IPS-18c (cell line): Measurements from ENCODE around the gene RHBDL2.
"Not testable (repeated sequence)": the region's sequence is repeated elsewhere in the genome, so short reads cannot be mapped to it uniquely, and the experiment has no call there.

Source experiments
- H3K4me3 ChIP-seq: 2 replicates; pipeline ENCODE4 v1.7.0; 2013; ENCODE audit warnings: low read depth, mild to moderate bottlenecking, low read length, moderate library complexity; ENCODE audit not compliant: insufficient read depth
- H3K9me3 ChIP-seq: one replicate; pipeline ENCODE4 v1.6.1; 2013; ENCODE audit warnings: mild to moderate bottlenecking, low read length, moderate library complexity; ENCODE audit not compliant: control insufficient read depth, insufficient read depth

RHBDL2 gene, protein sequence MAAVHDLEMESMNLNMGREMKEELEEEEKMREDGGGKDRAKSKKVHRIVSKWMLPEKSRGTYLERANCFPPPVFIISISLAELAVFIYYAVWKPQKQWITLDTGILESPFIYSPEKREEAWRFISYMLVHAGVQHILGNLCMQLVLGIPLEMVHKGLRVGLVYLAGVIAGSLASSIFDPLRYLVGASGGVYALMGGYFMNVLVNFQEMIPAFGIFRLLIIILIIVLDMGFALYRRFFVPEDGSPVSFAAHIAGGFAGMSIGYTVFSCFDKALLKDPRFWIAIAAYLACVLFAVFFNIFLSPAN

GRCh38 chr1:38941527-38942019, at the start of gene RHBDL2:
RHBDL2 (minus strand) TSS chr1:38941830; CDS start chr1:38919212, 22,618 bp downstream.
- Histone ChIP-seq H3K9me3 (no peaks in the 10 kb centered on the region), H3K4me3 (no peak within 1 kb of the TSS)

DNA sequence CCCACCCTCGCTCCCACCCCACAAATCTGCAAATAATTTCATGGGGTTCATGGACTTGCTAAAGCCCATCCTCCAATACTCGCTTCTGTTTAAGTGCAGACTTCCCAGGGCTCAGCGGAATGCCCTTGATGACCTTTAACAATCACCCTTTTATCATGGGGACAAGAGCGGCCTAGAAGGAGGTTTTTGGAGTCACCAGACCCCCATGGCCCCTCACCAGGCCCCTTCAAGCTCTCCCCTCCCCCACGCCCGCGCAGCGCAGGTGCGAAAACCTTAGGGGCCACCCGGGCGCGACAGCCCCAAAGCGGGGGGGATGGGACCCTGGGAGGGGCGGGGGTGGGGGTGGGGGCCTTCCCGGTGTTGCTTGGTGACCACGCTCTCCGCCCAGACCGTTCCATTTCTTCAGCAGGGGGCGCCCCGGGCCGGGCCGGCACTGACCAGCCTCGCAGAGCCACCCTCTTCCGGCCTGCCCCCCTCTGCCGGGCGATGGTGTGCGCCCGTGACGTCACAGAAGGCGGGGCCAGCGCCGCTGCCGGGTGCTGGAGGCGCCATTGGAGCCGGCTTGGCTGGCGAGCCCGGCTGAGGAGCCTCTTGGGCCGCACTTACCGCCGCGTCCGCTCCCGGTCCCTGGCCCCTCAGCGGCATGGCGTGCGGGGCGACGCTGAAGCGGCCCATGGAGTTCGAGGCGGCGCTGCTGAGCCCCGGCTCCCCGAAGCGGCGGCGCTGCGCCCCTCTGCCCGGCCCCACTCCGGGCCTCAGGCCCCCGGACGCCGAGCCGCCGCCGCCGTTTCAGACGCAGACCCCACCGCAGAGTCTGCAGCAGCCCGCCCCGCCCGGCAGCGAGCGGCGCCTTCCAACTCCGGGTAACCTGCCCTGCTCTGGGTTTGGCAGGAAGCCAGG, 49.4 kb upstream of the RHBDL2 start, which contains the start of gene AKIRIN1:
TSS of gene AKIRIN1 (plus strand) at position 539 of the 900 bp plus-strand sequence. CDS start at position 644, 105 bp downstream.
- H3K9me3 ChIP-seq = no peaks in the 10 kb centered on the region
- peak within 1 kb of the TSS; percentile 74 for H3K4me3 ChIP-seq

GRCh38 chr1:38990386-38990737, 48.7 kb upstream of the RHBDL2 start:
- Histone ChIP-seq H3K4me3 (peak overlapping the region; percentile 25; the same call in 1 of the 2 replicates), H3K9me3 (no peaks in the 10 kb centered on the region)

GRCh38 chr1:38989979-38990378, 48.3 kb upstream of the RHBDL2 start:
- Histone ChIP-seq H3K4me3 (no peak overlapping the region), H3K9me3 (no peaks in the 10 kb centered on the region)

- not testable (repeated sequence) for H3K9me3 ChIP-seq, H3K4me3 ChIP-seq
Observed at GRCh38 chr1:38979380-38979779, 37.8 kb upstream of the RHBDL2 start.

DNA sequence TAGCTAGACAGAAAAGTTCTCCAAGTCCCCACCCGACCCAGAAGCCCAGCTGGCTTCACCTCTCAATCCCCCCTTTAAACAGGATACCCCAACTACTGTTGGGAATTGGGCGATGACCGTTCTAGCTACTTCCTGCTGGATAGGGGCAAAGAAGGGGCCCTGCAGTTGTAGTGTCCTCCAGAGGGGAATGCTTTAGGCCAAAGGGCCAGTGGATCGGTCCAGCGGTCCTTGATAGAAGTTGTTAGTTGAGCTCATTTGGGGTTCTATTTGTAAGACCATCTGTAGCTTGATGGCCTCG, 36.6 kb upstream of the RHBDL2 start:
- H3K4me3 ChIP-seq, H3K9me3 ChIP-seq: not testable (repeated sequence)

GRCh38 chr1:38977399-38978244, 36.0 kb upstream of the RHBDL2 start:
- not testable (repeated sequence) for H3K4me3 ChIP-seq, H3K9me3 ChIP-seq

DNA sequence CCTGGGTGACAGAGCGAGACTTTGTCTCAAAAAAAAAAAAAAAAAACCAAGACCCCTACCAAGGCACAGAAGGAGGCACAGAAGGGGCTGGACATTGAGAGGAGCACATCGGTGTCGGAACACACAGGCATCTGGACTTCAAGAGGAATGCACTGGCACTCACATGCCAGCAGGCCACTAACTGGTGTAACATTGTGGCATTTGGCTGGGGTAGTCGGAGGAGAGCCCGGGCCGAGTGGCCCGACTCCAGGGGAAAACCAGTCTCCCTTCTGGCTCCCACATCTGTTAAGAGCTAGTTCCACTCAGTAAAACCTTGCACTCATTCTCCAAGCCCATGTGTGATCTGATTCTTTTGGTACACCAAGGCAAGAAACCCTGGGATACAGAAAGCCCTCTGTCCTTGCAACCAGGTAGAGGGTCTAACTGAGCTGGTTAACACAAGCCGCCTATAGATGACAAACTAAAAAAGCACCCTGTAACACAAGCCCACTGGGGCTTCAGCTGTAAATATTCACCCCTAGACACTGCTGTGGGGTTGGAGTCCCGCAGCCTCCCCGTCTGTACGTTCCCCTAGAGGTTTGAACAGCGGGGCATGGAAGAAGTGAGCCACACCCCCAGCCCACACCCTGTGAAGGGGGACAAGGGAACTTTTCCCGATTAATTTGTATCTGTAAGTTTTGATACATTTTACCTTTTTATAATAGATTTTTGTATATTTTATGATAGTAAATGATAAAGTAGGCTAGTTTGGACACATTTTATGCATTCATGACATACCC, 32.2 kb upstream of the RHBDL2 start:
- H3K4me3 ChIP-seq = no peak overlapping the region
- H3K9me3 ChIP-seq = peaks cover 2% of the 10 kb centered on the region

DNA sequence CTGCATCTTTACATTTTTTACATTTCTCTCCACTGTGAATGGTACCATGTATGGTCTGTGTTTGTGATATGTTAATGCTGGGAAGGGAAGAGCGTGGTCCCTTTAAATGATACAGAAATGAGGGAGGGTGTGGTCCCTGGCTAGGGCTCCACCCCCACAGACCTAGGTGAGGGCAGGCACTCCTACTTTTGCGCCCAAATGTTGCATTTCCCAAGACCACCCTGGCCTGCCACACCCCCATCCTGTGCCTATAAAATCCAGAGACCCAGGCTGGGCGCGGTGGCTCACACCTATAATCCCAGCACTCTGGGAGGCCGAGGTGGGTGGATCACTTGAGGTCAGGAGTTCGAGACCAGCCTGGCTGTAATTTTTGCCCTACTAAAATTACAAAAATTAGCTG, 31.5 kb upstream of the RHBDL2 start:
- H3K9me3 ChIP-seq, H3K4me3 ChIP-seq: not testable (repeated sequence)

GRCh38 chr1:38964140-38964548, 22.5 kb upstream of the RHBDL2 start:
- no peak overlapping the region for H3K4me3 ChIP-seq
- peaks cover 2% of the 10 kb centered on the region for H3K9me3 ChIP-seq

DNA sequence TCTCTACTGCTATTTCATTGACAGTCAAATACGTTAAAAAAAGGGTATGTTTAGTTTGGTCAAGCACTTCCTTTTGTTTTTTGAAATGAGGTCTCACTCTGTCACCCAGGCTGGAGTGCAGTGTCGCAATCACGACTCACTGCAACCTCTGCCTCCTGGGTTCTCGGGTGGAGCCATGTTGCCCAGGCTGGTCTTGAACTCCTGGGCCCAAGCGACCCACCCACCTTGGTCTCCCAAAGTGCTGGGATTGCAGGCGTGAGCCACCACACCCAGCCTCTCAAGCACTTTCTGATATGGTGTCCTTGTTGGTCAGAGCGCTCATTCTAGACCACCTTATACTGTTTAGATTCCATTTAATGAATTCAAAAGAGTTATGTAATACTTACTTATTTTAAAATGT, 20.9 kb upstream of the RHBDL2 start:
- Histone ChIP-seq H3K4me3 (no peak overlapping the region), H3K9me3 (peaks cover 2% of the 10 kb centered on the region)

DNA sequence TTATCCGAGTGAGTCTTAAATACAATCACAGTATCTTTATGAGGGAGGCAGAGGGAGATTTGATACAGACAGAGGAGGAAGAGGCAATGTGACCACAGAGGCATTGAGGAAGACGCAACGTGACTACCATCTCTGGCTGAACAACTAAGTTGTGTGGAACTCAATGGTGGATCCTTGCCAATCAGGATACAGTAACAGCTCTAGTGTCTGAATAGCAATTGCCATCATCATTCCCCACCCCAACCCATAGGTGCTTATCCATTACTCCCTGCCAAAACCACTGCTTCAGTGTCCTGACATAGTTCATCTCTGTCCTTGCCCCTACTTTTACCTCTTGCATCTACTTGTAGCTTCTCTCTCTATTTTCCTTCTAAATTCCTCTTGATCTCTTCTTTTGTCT, 20.5 kb upstream of the RHBDL2 start:
- H3K9me3 ChIP-seq = peaks cover 2% of the 10 kb centered on the region
- H3K4me3 ChIP-seq = no peak overlapping the region

GRCh38 chr1:38958967-38959366, 17.3 kb upstream of the RHBDL2 start:
- H3K4me3 ChIP-seq = no peak overlapping the region
- peaks cover 2% of the 10 kb centered on the region for H3K9me3 ChIP-seq

DNA sequence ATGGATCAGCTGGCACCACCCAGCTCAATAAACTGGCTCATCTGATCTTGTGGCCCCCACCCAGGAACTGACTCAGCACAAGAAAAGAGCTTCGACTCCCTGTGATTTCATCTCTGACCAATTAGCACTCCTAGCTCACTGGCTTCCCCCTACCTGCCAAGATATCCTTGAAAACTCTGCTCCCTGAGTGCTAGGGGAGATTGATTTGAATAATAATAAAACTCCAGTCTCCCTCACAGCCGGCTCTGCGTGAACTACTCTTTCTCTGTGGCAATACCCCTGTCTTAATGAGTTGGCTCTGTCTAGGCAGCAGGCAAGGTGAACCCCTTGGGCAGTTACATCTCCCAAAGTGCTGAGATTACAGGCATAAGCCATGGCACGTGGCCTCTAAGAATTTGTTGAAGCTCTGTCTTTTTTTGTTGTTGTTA, 11.8 kb upstream of the RHBDL2 start:
- no peak overlapping the region for H3K4me3 ChIP-seq
- H3K9me3 ChIP-seq = no peaks in the 10 kb centered on the region

- Histone ChIP-seq H3K9me3 (no peaks in the 10 kb centered on the region), H3K4me3 (no peak overlapping the region)
Observed at GRCh38 chr1:38950553-38950952, 8.9 kb upstream of the RHBDL2 start.

DNA sequence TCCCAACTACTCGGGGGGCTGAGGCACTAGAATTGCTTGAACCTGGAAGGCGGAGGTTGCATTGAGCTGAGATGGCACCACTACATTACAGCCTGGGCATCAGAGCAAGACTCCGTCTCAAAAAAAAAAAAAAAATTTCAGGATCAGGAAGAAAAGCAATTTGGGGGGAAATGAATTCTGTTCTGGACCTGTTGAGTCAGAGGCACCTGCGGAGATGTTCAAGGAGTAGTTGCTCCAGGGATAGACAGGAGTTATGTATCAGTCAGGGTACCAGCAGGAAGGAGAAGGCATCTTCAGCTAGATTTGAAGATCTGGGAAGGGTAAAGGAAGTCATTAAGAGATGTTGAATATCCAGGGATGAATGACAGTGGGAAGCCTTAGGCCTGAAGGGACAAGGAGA, 2.9 kb upstream of the RHBDL2 start:
- Histone ChIP-seq H3K9me3 (no peaks in the 10 kb centered on the region), H3K4me3 (no peak overlapping the region)
